ENCODE measurements around the gene MZF1. TPM values are rescaled to one million over a fixed set of nuclear protein-coding genes. Genes with fewer than 3 reads are reported as not detected.

Gene MZF1
- total RNA-seq, 1 donor from 2014 or later: 15.8 TPM

DNA sequence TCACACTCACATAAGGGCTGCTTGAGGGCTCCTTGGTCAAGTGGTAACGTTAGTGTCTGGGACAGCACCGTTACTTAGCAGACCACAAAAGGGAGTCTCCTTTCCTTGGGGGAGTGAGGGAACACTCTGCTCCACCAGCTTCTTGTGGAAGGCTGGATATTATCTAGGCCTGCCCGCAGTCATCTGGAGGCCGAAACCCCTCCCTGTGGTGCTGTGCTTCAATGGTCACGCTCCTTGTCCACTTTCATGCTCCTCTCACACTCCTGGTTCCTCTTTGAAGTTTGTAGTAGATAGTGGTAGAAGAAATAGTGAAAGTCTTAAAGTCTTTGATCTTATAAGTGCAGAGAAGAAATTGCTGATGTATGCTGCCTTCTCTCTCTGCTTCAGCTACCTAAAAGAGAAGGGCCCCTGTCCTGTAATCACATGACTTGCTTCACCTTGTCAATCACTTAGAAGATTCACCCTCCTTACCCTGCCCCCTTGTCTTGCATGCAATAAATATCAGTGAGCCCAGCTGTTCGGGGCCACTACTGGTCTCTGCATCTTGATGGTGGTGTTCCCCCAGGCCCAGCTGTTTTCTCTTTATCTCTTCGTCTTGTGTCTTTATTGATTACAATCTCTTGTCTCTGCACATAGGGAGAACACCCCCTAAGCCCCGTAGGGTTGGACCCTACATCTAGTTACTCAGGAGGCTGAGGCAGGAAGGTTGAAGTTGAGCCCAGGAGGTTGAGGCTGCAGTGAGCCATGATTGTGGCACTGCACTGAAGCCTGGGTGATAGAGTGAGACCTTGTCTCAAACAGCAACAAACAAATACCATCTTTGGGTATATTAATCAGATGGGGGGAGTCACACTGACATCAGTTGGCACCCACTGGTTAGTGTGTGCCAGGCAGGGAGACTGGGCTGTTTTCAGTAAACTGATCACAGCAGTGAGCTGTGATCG is 11.6 kb upstream of the MZF1 start:
- Mint-ChIP-seq H3K27me3 (ENCODE audit: low read depth) (no peaks in the 10 kb centered on the region), H3K4me1 (ENCODE audit: low read depth) (peaks cover 13% of the 10 kb centered on the region), H3K9me3 (ENCODE audit: low read depth) (no peaks in the 10 kb centered on the region), H3K36me3 (ENCODE audit: low read depth) (peaks cover 11% of the 10 kb centered on the region), H3K27ac (ENCODE audit: unreplicated experiment) (peak overlapping the region; percentile 36), H3K4me3 (ENCODE audit: unreplicated experiment) (no peak overlapping the region)
- no peak for DNase-seq (ENCODE audit: low spot score)
- TF ChIP-seq, protein P1, sequence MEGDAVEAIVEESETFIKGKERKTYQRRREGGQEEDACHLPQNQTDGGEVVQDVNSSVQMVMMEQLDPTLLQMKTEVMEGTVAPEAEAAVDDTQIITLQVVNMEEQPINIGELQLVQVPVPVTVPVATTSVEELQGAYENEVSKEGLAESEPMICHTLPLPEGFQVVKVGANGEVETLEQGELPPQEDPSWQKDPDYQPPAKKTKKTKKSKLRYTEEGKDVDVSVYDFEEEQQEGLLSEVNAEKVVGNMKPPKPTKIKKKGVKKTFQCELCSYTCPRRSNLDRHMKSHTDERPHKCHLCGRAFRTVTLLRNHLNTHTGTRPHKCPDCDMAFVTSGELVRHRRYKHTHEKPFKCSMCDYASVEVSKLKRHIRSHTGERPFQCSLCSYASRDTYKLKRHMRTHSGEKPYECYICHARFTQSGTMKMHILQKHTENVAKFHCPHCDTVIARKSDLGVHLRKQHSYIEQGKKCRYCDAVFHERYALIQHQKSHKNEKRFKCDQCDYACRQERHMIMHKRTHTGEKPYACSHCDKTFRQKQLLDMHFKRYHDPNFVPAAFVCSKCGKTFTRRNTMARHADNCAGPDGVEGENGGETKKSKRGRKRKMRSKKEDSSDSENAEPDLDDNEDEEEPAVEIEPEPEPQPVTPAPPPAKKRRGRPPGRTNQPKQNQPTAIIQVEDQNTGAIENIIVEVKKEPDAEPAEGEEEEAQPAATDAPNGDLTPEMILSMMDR (IDR thresholded peaks at IDR 0.05): no peak

DNA sequence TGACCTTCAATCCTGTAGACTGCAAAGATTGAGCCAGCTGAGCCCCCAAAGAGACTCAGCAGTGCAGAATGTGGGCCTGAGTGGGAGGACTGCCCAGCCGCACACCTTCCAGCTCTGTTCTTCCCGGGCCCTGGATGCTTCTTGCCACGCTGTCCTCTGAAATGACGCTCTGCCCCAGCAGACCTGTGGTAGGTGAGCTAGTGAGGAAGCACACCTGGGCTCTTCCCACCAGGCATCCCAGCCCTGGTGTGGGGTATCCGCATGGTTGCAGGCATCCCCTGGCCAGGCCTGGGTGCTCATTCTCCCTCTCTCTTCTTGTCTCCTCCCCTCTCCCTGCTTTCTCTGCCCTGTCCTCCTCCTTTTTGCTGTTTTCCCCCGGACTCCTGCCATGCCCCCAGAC is 9.8 kb upstream of the MZF1 start:
- Mint-ChIP-seq H3K9me3 (ENCODE audit: low read depth) (no peaks in the 10 kb centered on the region), H3K27me3 (ENCODE audit: low read depth) (no peaks in the 10 kb centered on the region), H3K4me3 (ENCODE audit: unreplicated experiment) (no peak overlapping the region), H3K4me1 (ENCODE audit: low read depth) (peaks cover 10% of the 10 kb centered on the region), H3K36me3 (ENCODE audit: low read depth) (peaks cover 11% of the 10 kb centered on the region), H3K27ac (ENCODE audit: unreplicated experiment) (peak overlapping the region; percentile 77)
- DNase-seq (ENCODE audit: low spot score): peak; percentile 40
- TF ChIP-seq, protein P1 (IDR thresholded peaks at IDR 0.05): no peak

DNA sequence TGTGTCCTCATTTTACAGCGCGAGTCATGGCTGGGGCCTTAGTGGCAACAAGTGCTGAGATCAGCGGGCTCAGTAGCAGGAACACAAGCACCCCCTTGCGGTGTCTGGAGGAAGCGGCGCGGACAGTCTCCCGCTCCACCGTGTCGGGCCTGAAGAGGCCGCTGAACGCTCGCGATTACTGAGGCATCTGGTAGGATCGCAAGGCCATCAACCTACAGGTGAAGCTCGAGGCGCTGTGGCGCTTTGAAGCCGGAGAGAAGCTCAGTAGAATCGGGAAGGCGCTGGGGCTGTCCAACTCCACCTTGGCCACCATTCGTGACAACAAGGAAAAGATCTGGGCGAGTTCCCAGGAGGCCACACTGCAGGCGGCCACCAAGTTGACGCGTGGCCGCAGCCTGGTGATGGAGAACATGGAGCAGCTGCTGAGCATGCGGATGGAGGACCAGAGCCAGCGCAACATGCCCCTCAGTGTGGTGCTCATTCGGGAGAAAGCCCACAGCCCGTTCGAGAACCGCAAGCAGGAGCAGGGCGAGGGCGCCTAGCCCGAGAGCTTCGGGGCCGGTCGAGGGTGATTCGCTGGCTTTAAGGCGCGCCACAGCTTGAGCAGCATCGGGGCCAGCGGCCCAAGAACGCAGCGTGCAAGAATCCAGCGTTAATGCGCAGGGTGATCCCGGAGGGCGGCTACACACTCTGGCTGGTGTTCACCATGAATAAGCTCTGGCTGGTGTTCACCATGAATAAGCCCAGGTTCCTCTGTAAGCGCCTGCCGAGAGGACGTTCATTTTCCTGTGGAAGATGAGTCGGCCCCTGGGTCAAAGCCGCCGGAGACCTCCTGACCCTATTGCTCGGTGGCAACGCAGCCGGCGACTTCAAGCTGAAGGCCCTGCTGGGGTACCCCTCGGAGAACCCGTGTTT is 8.3 kb upstream of the MZF1 start:
- H3K4me3 Mint-ChIP-seq (ENCODE audit: unreplicated experiment): no peak overlapping the region

DNA sequence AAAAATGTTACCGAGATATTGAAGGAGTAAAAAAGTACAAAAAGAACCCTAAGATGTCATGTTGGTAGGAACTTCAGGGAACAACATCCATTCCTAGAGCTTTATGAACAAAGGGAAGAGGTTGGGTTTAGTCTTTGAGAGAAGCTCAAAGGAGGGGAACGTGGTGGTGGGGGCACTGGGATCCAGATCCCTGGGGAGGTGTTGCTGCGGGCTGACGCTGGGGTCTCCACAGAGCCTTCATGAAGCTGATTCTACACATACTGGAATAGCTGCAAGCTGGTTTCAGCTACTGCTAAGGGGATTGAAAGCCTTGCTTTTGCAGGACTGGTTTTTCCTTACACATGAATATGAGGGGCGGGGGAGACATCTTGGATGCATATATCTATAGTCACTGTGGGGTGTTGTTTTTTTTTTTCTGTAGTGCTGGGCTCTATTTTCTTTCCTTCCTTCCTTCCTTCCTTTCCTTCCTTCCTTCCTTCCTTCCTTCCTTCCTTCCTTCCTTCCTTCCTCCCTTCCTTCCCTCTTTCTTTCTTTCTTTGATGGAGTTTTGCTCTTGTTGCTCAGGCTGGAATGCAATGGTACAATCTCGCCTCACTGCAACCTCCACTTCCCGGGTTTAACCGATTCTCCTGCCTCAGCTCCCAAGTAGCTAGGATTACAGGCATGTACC is 6.5 kb upstream of the MZF1 start:
- TF ChIP-seq, protein P1 (IDR thresholded peaks at IDR 0.05): no peak
- no peak overlapping the region for H3K4me3 Mint-ChIP-seq (ENCODE audit: unreplicated experiment)
- DNase-seq (ENCODE audit: low spot score): no peak
- H3K4me1 Mint-ChIP-seq (ENCODE audit: low read depth): peaks cover 13% of the 10 kb centered on the region
- no peaks in the 10 kb centered on the region for H3K9me3 Mint-ChIP-seq (ENCODE audit: low read depth)
- peaks cover 11% of the 10 kb centered on the region for H3K36me3 Mint-ChIP-seq (ENCODE audit: low read depth)
- H3K27me3 Mint-ChIP-seq (ENCODE audit: low read depth): no peaks in the 10 kb centered on the region
- H3K27ac Mint-ChIP-seq (ENCODE audit: unreplicated experiment): no peak overlapping the region

More for the DNA sequence above, 8.3 kb upstream of the MZF1 start:
- Mint-ChIP-seq H3K36me3 (ENCODE audit: low read depth) (peaks cover 11% of the 10 kb centered on the region), H3K27me3 (ENCODE audit: low read depth) (no peaks in the 10 kb centered on the region), H3K4me1 (ENCODE audit: low read depth) (peaks cover 10% of the 10 kb centered on the region), H3K27ac (ENCODE audit: unreplicated experiment) (peak overlapping the region; percentile 80), H3K9me3 (ENCODE audit: low read depth) (no peaks in the 10 kb centered on the region)
- peak; percentile 77 for DNase-seq (ENCODE audit: low spot score)
- TF ChIP-seq, protein P1 (IDR thresholded peaks at IDR 0.05): peak; percentile 83

All from chondrocyte (in vitro differentiated cells).